GM15510 (cell line): Measurements from ENCODE around the gene LRIG2.

Experiments used
- POLR2A ChIP-seq: IDR thresholded peaks from 3 replicates; pipeline ENCODE4 v1.6.1; 2011; ENCODE audit warnings: borderline replicate concordance; ENCODE audit not compliant: insufficient read length; ENCODE audit errors: extremely low read depth

Gene LRIG2

DNA sequence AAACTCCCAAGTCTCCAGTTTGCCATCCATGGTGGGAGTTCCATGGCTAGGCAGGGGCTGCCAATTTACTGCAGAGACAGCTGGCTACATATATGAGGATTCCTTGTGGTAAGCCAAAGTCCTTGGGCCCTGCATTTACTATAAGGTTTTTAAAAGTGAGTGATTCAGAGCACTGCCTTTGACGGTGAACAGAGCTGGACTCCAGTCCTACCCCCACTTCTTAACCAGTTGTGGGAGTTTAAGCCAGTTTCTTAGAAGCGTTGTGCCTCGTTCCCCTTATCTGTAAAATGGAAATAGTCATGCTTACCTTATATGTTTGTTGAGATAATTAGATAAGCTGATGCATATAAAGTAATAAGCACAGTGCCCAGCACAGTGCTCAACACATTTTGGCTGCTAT is 64.6 kb downstream of the LRIG2 start:
- TF ChIP-seq POLR2A: no peak

DNA sequence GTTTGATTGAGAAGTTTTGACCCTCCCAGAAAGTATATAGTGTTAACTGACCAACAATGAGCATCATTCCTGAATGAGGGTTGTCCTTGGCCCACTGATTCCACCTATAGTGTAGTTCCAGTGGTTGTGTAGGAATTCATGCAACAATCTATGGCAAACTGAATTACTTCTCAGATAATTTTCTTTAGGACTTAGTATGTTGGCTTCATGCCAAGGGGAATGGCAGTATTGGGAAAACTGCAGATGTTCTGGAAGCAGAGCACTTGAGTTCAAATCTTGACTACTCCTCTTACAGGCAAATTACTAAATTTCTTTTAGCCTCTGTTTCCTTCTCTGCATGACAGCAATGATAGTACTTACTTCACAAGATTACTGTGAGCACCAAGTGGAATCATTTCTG is 65.8 kb downstream of the LRIG2 start:
- no peak for TF ChIP-seq POLR2A

DNA sequence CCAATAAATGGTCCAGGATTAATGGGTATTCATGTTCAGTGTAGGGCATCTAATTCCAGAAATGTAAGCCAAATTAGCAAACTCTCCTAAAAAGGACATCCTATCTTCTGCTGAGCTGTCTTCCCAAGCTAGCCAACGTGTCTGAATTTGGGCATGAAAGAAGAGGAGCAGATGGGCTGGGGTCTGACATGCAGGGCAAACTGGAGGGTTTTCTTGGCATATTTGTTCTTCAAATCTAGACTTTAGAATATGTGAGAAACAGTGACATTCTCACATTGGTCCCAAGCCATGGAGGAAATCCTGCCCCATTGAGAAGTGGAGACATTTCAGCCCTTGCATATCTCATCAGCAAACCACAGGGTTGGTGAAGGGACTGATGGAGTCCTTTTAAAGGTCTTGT is 67.2 kb downstream of the LRIG2 start:
- no peak for TF ChIP-seq POLR2A

DNA sequence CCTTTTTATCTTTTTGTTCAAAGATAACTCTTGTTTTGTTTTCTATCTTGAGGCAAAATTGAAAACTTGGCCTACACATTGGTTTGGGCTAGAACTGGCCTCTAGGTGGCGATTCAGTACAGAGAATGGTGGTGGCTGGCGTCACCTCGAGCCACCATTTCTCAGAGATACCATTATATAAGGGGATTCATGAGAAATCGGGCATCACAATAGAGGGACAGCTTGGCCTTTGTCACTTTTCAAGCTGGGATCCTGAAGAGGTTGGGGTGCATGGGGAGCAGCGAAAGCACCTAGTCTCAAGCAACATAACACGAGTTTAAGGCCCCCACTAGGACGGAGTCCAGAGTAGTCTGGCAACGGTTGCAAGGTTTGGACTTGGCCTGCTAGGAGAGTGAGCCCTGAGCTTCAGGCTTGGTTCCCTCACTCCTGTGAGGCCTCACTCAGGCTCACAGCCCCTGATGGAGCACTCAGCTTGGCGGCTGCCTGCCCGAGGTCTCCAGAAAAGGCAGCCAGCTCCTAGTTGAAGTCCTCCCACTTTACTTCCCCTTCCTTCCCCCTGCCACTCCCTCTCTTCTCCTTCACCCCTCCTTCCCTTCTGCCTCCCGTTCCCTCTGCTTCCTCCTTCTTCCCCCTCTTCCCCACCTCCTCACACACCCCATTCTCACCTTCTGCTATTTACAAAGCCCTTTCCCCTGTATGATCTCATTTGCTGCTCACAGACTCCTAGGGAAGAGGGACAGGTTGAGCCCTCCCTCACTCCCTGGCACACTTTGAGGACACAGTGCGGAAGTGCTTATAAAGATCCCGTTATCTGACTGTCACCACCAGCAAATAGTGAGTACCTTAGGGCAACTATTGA is 67.8 kb downstream of the LRIG2 start:
- no peak for TF ChIP-seq POLR2A

DNA sequence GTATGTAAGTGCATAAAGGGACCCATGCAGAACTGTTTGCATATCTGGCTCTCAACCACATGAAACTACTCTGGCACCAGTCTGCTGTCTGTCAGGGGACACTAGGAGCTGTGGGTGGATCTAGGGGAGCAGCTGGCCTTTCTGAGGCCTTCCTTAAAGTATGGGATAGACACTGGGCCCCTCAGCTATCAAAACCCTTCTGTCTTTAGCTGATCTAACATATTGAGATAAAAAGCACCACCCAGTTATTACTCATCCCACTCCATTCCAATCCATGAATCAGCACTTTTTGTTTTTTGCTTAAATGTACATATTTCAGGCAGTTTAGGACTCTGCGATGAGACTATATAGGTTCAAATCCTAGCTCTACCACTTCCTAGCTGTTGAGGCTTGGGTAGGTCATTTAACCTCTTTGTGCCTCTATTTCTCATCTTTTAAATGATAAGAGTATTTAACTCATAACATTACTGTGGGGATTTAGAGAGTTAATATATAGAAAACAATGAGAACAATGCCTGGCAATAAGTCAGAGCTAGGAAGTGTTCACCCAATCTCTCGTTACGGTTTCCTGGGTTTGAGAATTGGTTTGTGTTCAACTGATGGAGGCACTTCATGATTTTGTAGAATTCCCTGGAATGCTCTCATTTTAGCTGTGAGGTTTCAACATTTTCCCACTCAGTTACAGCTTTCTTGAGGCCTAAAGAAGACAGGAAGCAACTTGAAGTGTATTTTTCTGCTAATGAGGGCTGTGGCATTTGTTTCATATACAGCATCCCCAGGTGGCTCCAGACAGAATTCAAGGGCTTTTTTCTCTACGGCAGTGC is 68.9 kb downstream of the LRIG2 start:
- no peak for TF ChIP-seq POLR2A

DNA sequence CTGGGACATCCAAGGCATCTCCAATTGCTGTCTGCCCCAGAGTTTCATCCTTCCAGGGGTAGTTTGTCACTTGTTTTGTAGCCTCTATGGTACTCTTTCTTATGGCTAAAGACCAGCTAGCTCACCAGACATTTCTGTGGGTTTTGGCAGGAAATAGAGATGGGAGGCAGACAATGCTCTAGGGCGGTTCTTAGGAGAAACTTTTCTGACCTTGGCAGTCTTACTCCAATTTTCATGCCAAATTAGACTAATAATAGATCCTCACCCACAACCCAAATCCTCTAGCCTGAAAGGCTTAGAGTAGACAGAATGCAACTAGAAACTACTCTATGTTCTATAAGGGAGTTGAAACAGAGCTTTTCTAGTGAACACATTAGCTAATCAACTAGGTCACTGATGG is 69.8 kb downstream of the LRIG2 start:
- TF ChIP-seq POLR2A: no peak

DNA sequence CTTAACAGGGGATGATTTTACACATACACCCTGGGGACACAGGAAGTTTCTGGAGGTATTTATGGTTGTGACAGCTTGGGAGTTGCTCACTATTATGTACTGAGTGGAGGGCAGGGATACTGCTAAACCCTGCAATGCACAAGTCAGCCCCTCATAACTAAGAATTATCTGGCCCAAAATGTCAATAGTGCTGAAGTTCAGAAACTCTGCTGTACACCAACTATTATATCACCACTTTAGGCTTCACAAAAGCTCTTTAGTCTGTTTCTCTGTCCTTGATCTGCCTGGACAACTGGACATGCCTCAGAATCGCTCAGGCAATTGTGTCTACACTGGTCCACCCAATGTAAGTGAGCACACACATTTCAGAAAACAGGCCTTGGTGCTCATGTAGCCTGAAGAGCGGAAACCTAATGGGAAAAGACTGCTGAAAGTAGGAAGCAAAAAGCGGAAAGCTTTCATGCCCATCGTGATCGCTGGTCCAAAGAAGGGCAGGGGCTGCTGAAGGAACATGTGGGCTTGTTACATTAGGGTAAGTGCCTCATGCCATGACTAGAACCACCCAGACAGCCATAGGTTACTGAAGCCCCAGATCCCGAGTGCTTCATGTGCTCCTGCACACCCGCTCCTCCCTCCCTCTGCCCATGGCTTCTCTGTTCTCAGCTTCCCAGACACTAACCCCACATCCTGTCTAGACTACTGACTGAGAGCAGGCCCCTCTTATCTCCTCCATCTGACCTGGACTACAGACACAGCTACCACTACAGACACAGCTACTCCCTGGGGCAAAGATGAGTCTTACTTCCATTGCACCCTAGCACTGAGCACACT is 73.5 kb downstream of the LRIG2 start:
- TF ChIP-seq POLR2A: no peak

DNA sequence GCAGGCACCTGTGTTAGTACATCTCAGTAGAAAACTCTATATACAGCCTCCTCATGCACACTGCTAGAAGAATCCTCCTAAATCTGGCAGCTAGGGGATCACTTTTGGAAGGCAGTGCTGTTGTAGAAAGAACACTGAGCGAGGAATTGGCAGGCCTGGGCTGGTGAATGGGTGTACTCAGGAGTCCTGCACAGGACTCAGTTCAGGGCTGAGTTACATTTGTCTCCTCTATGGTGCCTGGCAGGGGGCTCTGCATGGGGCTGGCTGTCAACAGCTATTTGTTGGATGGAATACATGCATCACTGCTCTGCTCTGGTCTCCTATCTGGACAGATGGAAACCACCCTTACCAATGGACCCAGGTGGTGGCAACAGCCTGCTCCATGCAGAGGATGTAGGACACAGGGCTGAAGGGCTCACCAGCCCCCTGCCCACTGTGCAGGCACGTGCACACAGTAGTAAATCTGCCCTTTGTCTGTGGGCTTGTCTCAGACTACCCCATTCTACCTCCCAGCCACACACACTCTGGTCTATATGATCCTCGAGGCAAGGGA is 74.2 kb downstream of the LRIG2 start:
- TF ChIP-seq POLR2A: no peak

DNA sequence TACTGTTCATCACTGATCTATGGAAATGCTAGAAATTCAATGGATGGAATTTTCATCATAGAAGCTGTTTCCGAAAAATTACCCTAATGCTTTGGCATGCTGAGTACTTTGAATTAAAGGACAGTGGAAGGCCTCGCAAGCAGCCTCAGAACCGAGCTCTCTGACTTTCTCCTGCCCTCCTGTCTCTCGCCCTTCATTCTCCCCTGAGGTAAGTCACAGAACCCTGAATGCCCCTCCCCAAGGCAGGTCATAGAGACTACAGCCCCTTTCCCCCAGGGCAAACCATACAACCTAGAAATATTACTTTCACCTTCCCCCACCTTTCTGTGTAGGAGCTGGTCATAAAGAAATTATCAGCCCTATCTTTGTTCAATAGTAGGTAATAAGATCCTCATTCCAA is 74.8 kb downstream of the LRIG2 start:
- TF ChIP-seq POLR2A: no peak

DNA sequence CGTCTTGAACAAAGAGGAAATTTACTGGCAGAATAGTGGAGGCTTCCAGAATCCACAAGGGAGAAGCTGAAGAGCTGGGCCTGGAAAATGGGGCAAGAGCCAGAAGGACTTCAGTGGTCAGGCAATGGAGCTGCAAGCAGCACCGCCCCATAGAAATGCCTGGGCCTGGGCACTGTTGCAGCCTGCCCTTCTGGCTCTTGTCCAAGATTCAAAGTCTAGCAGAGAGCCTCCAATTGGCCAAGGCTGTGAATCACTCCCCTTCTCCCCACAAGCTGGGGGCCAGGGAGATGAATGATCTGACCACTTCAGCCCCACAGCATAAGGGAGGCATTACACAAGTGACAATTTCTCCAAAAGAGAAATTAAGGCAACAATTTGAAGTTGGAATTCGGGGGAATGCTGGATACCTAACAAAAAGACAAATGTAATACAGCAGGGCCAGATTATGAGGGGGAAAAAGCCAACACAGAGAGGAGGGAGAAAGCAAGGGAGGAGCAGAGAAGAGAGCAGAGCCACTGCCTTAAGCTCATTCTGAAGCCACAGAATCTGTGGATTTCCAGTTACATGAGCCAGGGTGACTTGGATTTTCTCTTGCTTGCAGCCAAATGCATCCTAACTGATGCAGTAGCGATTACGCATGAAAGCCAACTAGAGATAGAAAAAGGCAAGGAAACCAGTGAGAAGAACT is 80.3 kb downstream of the LRIG2 start:
- no peak for TF ChIP-seq POLR2A

DNA sequence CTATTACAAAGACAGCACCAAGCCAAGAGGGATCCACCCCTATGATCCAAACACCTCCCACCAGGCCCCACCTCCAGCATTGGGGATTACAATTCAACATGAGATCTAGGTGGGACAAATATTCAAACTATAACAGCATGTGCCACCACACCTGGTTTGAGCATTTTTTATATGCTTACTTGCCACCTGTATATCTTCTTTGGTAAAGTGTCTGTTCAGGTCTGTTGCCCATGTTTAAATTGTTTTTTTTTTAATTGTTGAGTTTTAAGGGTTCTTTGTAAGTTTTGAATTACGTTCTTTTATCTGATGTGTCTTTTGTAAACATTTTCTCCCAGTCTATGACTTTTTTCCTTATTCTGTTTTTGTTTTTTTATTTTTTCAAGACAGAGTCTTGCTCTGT is 83.4 kb downstream of the LRIG2 start:
- TF ChIP-seq POLR2A: no peak

DNA sequence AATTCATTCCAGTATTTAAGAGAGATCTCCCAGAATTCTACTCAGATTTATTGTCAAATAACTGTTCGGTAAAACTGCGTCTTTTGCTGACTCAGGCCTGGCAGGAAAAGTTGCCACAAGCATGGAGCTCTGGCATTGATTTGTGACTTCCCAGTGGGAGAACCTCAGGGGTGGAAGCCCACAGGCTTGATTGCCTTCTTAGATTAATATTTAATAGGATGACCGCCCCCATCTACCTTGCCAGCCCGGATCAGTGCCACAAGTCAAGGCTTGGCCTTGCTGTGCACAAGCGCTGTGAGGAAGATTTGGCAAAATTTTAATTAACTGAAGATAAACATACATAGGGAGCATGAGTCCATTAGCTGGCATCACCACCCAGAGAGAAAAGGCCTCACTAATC is 93.5 kb downstream of the LRIG2 start:
- TF ChIP-seq POLR2A: no peak

DNA sequence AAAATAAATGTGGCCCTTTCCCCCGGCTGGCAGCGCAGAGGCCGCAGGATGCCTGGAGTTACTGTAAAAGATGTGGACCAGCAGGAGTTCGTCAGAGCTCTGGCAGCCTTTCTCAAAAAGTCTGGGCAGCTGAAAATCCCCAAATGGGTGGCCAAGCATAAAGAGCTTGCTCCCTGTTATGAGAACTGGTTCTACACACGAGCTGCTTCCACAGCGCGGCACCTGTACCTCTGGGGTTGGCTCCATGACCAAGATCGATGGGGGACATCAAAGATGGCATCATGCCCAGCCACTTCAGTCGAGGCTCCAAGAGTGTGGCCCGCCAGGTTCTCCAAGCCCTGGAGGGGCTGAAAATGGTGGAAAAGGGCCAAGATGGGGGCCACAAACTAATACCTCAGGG is 95.9 kb downstream of the LRIG2 start:
- TF ChIP-seq POLR2A: no peak

DNA sequence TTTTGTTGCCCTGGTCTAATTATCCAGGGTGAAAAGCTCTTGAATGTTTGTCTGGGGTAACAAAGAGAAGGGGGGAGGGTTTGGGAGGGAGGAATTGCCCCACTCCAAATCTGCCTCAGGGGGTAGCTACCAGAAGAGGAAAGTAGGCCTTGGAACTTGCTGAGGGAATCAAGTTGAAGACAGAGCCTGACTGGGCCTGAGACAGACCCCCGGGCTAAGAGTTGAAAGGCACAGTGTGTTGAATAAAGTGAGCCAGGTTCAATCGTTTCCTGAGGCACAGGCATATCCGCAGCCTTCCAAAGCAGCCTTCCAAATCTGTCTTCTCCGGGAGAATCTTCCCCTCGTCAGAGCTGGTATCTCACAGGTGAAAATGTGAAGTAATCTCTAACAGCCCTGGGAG is 96.6 kb downstream of the LRIG2 start:
- TF ChIP-seq POLR2A: no peak
